Mesenchymal stem cell (in vitro differentiated cells and primary cell): Measurements from ENCODE around the gene ADARB2.
A peak's percentile ranks its signal among the peaks of the same experiment; 100 is the strongest.

Experiments
- DNase-seq: peaks from one replicate; pipeline ENCODE4 v3.0.0-alpha.2; 2013
- H2AFZ ChIP-seq: one replicate; pipeline ENCODE4 v1.6.1; 2013; ENCODE audit warnings: low read depth, mild to moderate bottlenecking, control low read depth, inconsistent platforms, low read length, moderate library complexity
- H2AK5ac ChIP-seq: 2 replicates; pipeline ENCODE4 v1.6.1; 2013; ENCODE audit warnings: low read length, moderate library complexity, mild to moderate bottlenecking, inconsistent platforms; ENCODE audit not compliant: severe bottlenecking
- H2BK120ac ChIP-seq: one replicate; pipeline ENCODE4 v1.6.1; 2013; ENCODE audit warnings: low read depth, mild to moderate bottlenecking, inconsistent platforms, low read length, moderate library complexity
- H2BK12ac ChIP-seq, 2 experiments: one replicate each; pipeline ENCODE4 v1.6.1; 2013; ENCODE audit warnings: inconsistent platforms in 2 of 2, low read length in 2 of 2, mild to moderate bottlenecking in 2 of 2, moderate library complexity in 2 of 2, control low read depth in 1 of 2
- H2BK15ac ChIP-seq: one replicate; pipeline ENCODE4 v1.6.1; 2013; ENCODE audit warnings: mild to moderate bottlenecking, low read depth, inconsistent platforms; ENCODE audit not compliant: poor library complexity, severe bottlenecking
- H2BK5ac ChIP-seq: 2 replicates; pipeline ENCODE4 v1.6.1; 2013; ENCODE audit warnings: low read depth, mild to moderate bottlenecking, low read length, control low read depth, inconsistent platforms; ENCODE audit not compliant: poor library complexity, severe bottlenecking
- H3K14ac ChIP-seq, 2 experiments: one replicate each; pipeline ENCODE4 v1.6.1; 2013; ENCODE audit warnings: inconsistent platforms in 2 of 2, low read length in 2 of 2, control low read depth in 1 of 2, mild to moderate bottlenecking in 1 of 2, moderate library complexity in 1 of 2
- H3K18ac ChIP-seq, 2 experiments: one replicate each; pipeline ENCODE4 v1.6.1; 2013; ENCODE audit warnings: inconsistent platforms in 2 of 2, low read length in 2 of 2, control low read depth in 1 of 2, low read depth in 1 of 2, mild to moderate bottlenecking in 1 of 2
- H3K23ac ChIP-seq, 2 experiments: one replicate each; pipeline ENCODE4 v1.6.1; 2013; ENCODE audit warnings: inconsistent platforms in 2 of 2, low read length in 2 of 2, mild to moderate bottlenecking in 2 of 2, moderate library complexity in 2 of 2, control low read depth in 1 of 2
- H3K27ac ChIP-seq: 2 replicates; pipeline ENCODE4 v1.5.1; 2013; ENCODE audit warnings: mild to moderate bottlenecking, moderate library complexity, low read length, control low read depth, inconsistent platforms; ENCODE audit not compliant: poor library complexity, severe bottlenecking
- H3K27me3 ChIP-seq, 2 experiments: 2 replicates each; pipeline versions ENCODE4 v1.6.1 to v1.7.0; 2013; ENCODE audit warnings: low read length in 2 of 2, mild to moderate bottlenecking in 2 of 2, moderate library complexity in 2 of 2, control low read depth in 1 of 2, inconsistent platforms in 1 of 2; ENCODE audit not compliant: control insufficient read depth in 1 of 2, insufficient read depth in 1 of 2
- H3K36me3 ChIP-seq, 2 experiments: 2 replicates each; pipeline versions ENCODE4 v1.6.1 to v1.7.0; 2013; ENCODE audit warnings: low read length in 2 of 2, control low read depth in 1 of 2, inconsistent platforms in 1 of 2, low read depth in 1 of 2, mild to moderate bottlenecking in 1 of 2; ENCODE audit not compliant: insufficient read depth in 2 of 2, control insufficient read depth in 1 of 2
- H3K4ac ChIP-seq, 2 experiments: one replicate each; pipeline ENCODE4 v1.6.1; 2013; ENCODE audit warnings: inconsistent platforms in 2 of 2, low read length in 2 of 2, mild to moderate bottlenecking in 2 of 2, moderate library complexity in 2 of 2, control low read depth in 1 of 2, low read depth in 1 of 2
- H3K4me1 ChIP-seq: 2 replicates; pipeline ENCODE4 v1.6.1; 2013; ENCODE audit warnings: low read depth, low read length, control low read depth; ENCODE audit not compliant: control insufficient read depth, insufficient read depth
- H3K4me2 ChIP-seq: 2 replicates; pipeline ENCODE4 v1.6.1; 2013; ENCODE audit warnings: low read length, mild to moderate bottlenecking, inconsistent platforms; ENCODE audit not compliant: poor library complexity, severe bottlenecking
- H3K4me3 ChIP-seq, 2 experiments: 2 replicates each; pipeline versions ENCODE4 v1.5.1 to v1.7.0; 2013; ENCODE audit warnings: low read length in 2 of 2, mild to moderate bottlenecking in 2 of 2, control low read depth in 1 of 2, low read depth in 1 of 2; ENCODE audit not compliant: insufficient read depth in 1 of 2
- H3K79me1 ChIP-seq: replicated peaks from 2 replicates; pipeline ENCODE4 v1.6.1; 2013; ENCODE audit warnings: mild to moderate bottlenecking, control low read depth, low read length, inconsistent platforms; ENCODE audit not compliant: poor library complexity, severe bottlenecking
- H3K9ac ChIP-seq: 2 replicates; pipeline ENCODE4 v1.7.0; 2013; ENCODE audit warnings: mild to moderate bottlenecking, low read length, moderate library complexity
- H3K9me3 ChIP-seq: 2 replicates; pipeline ENCODE4 v1.7.0; 2013; ENCODE audit warnings: mild to moderate bottlenecking, low read length; ENCODE audit not compliant: control insufficient read depth
- H4K8ac ChIP-seq: one replicate; pipeline ENCODE4 v1.6.1; 2013; ENCODE audit warnings: inconsistent platforms, mild to moderate bottlenecking, low read length, moderate library complexity
- H4K91ac ChIP-seq: one replicate; pipeline ENCODE4 v1.6.1; 2013; ENCODE audit warnings: mild to moderate bottlenecking, low read length, inconsistent platforms
- WGBS: methylation state at CpG from one replicate; pipeline ENCODE4 v1.1.7; 2013; ENCODE audit warnings: mixed read lengths; 5-methylcytosine and 5-hydroxymethylcytosine counted together

Gene ADARB2

DNA sequence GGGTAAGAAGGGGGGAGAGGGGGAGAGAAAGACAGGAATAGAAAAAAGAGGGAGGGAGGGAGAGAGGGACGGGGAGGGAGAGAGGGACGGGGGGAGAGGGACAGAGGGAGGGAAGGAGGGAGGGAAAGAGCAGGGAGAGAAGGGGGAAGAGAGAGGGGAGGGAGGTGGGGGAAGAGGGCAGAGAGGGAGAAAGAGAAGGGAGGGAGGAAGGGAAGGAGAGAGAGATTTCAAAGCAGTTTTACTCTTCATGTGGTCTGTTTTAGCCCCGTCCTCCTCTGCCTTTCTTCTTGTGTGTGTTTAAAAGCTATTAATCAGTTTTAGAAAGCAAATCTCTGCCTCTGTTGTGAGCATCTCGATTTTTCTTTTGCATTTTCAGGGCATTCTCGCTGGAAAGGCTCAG lies 444.2 kb downstream of the ADARB2 start:
- Histone ChIP-seq H3K23ac (no peak overlapping the region), H3K9ac (no peak overlapping the region), H3K9me3 (no peaks in the 10 kb centered on the region), H3K27ac (no peak overlapping the region), H2BK12ac (no peak overlapping the region), H2AK5ac (no peak overlapping the region), H2BK5ac (no peak overlapping the region), H2AFZ (no peak overlapping the region), H3K4me2 (no peak overlapping the region), H2BK120ac (no peak overlapping the region), H3K14ac (no peak overlapping the region), H2BK15ac (no peak overlapping the region), H3K27me3 (peaks cover 4 to 15% of the 10 kb centered on the region in 2 experiments), H3K79me1 (no peaks in the 10 kb centered on the region), H4K8ac (no peak overlapping the region), H3K4ac (no peak overlapping the region), H3K4me1 (peaks cover 16% of the 10 kb centered on the region), H3K18ac (no peak overlapping the region), H3K36me3 (no peaks in the 10 kb centered on the region), H3K4me3 (no peak overlapping the region), H4K91ac (no peak overlapping the region)
- peak; percentile 1 for DNase-seq
- WGBS = 2% methylated on average over 5 of the region's 5 CpGs

DNA sequence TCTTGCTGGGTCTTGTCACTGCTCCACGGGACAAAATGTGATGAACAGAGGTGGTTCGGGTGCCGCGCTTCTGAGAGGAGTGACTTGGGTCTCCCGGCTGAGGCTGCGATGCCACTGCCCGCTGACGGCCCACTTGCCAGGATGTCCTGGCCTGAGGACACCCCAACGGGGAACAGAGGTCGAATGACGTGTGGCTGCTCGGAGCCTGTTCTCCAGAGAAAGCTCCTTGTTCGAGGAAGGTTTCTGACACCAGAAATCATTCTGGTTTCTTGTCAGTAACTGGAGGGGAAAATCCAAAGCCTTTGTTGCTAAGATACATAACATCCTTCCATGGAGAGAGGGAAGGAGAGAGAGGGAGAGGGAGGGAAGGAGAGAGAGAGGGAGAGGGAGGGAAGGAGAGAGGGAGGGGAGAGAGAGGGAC lies 444.7 kb downstream of the ADARB2 start:
- Histone ChIP-seq H2AK5ac (no peak overlapping the region), H3K4me2 (no peak overlapping the region), H3K9ac (no peak overlapping the region), H4K8ac (no peak overlapping the region), H2BK15ac (no peak overlapping the region), H4K91ac (no peak overlapping the region), H3K36me3 (no peaks in the 10 kb centered on the region), H3K27me3 (peaks cover 2 to 18% of the 10 kb centered on the region in 2 experiments), H3K27ac (no peak overlapping the region), H2BK12ac (no peak overlapping the region), H2AFZ (no peak overlapping the region), H3K14ac (no peak overlapping the region), H3K79me1 (no peaks in the 10 kb centered on the region), H3K18ac (no peak overlapping the region), H3K9me3 (no peaks in the 10 kb centered on the region), H2BK120ac (no peak overlapping the region), H2BK5ac (no peak overlapping the region), H3K4me3 (no peak overlapping the region), H3K23ac (no peak overlapping the region), H3K4me1 (peaks cover 16% of the 10 kb centered on the region), H3K4ac (no peak overlapping the region)
- 63% methylated on average over 13 of the region's 13 CpGs for WGBS
- DNase-seq = peak; percentile 10

DNA sequence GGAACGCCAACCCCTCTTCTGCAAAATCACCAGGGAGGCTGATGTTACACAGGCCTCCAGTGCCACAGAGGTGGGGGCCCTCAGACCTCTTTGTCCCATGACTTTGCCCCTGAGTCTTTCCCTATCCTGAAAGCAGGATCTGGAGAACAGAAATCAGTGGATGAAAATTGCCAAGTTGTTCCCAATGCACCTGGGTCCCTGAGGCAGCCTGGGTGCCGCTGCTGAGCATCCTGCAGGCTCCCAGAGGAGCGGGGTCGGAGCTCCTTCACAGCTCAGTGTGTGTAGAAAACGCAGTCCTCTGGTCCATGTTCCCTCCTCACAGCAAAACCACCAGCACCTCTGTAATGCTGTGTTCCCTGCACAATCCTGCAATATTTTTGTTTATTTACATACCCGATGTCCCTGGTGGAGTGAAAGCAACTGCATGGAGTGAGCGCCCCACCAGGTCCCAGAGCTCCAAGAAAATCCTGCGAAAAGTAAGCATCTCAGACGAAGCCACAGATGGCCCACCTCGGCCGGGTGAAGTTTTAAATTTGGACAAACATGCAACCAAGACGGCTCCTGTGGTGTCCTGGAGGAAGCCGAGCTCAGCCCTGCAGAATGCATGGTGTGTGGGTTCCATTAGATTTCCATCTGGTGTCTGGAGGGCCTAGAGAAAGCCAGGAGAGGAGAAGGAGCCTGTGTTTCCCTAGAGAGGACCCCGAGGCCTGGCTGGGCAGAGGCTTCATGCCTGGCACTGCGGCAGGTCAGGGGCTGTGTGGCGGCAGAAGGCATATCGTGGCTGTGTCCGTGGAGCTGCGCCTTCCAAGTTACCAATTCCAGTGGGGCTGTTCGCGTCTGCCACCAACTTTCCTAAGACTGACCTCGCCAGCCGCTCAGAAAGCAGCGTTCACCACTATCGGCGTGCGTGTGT lies 445.9 kb downstream of the ADARB2 start:
- no peak overlapping the region for H3K9ac ChIP-seq
- no peak overlapping the region for H3K14ac ChIP-seq
- no peak overlapping the region for H4K91ac ChIP-seq
- no peaks in the 10 kb centered on the region for H3K79me1 ChIP-seq
- no peak overlapping the region for H3K27ac ChIP-seq
- H2AK5ac ChIP-seq = no peak overlapping the region
- H3K9me3 ChIP-seq = no peaks in the 10 kb centered on the region
- H3K4me3 ChIP-seq = no peak overlapping the region
- no peak overlapping the region for H3K18ac ChIP-seq
- H3K27me3 ChIP-seq = peaks cover 0 to 18% of the 10 kb centered on the region in 2 experiments
- H3K36me3 ChIP-seq = no peaks in the 10 kb centered on the region
- H3K23ac ChIP-seq = no peak overlapping the region
- no peak overlapping the region for H2BK12ac ChIP-seq
- DNase-seq = no peak
- H4K8ac ChIP-seq = no peak overlapping the region
- WGBS = 81% methylated on average over 27 of the region's 27 CpGs
- H2BK5ac ChIP-seq = no peak overlapping the region
- no peak overlapping the region for H2AFZ ChIP-seq
- no peak overlapping the region for H3K4ac ChIP-seq
- H3K4me1 ChIP-seq = peaks cover 16% of the 10 kb centered on the region
- no peak overlapping the region for H2BK120ac ChIP-seq
- no peak overlapping the region for H2BK15ac ChIP-seq
- H3K4me2 ChIP-seq = no peak overlapping the region

DNA sequence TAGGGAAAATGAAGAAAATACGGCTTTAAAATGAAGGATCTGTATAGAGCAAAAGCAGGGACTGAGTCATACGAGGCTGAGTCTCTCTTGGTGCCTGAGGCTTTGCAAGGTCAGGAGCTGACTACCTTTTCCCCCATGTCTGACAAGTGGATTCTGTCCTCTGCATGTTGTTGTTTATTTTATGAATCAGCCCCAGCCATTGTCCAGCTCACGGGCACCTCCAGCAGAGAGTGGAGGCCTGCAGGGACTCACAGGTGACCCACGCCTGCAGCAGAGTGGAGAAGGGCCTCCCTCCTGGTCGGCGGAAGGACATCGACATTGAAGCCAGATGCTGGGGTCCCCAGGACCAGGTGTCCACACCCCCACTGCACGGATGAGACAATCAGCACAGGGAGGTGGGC lies 447.3 kb downstream of the ADARB2 start:
- Histone ChIP-seq H3K27me3 (peaks cover 0 to 18% of the 10 kb centered on the region in 2 experiments), H4K91ac (no peak overlapping the region), H2BK5ac (no peak overlapping the region), H3K4ac (no peak overlapping the region), H2BK12ac (no peak overlapping the region), H2BK15ac (no peak overlapping the region), H3K79me1 (no peaks in the 10 kb centered on the region), H4K8ac (no peak overlapping the region), H3K4me3 (no peak overlapping the region), H3K4me1 (peaks cover 16% of the 10 kb centered on the region), H3K23ac (no peak overlapping the region), H3K9ac (no peak overlapping the region), H3K27ac (no peak overlapping the region), H3K14ac (no peak overlapping the region), H2AFZ (no peak overlapping the region), H3K18ac (no peak overlapping the region), H3K36me3 (no peaks in the 10 kb centered on the region), H2BK120ac (no peak overlapping the region), H3K4me2 (no peak overlapping the region), H3K9me3 (no peaks in the 10 kb centered on the region), H2AK5ac (no peak overlapping the region)
- WGBS = 65% methylated on average over 8 of the region's 8 CpGs
- no peak for DNase-seq
